ENCODE measurements around the gene BARHL1.

Gene BARHL1

GRCh38 chr9:132582276-132582785 lies at the start of gene BARHL1:
Gene BARHL1, plus strand, starts transcription at chr9:132582606. Its CDS starts 192 bp downstream, at chr9:132582798.
- DNase-seq = no peak

- no peak for DNase-seq
Observed at GRCh38 chr9:132534832-132535231, 47.6 kb upstream of the BARHL1 start.

- DNase-seq = no peak
Observed at GRCh38 chr9:132536124-132536523, 46.3 kb upstream of the BARHL1 start.

GRCh38 chr9:132537352-132537751 lies 45.1 kb upstream of the BARHL1 start:
- no peak for DNase-seq

- no peak for DNase-seq
Observed at GRCh38 chr9:132538071-132538470, 44.3 kb upstream of the BARHL1 start.

- DNase-seq = no peak
Observed at GRCh38 chr9:132539096-132539495, 43.3 kb upstream of the BARHL1 start.

- DNase-seq = no peak
Observed at GRCh38 chr9:132541051-132541450, 41.4 kb upstream of the BARHL1 start.

- DNase-seq = no peak
Observed at GRCh38 chr9:132541870-132542830, 40.3 kb upstream of the BARHL1 start.

GRCh38 chr9:132543251-132543650 lies 39.2 kb upstream of the BARHL1 start:
- DNase-seq = no peak

- DNase-seq = peak; percentile 70
Observed at GRCh38 chr9:132543960-132544359, 38.4 kb upstream of the BARHL1 start.

- no peak for DNase-seq
Observed at GRCh38 chr9:132545578-132545977, 36.8 kb upstream of the BARHL1 start.

- no peak for DNase-seq
Observed at GRCh38 chr9:132546148-132547051, 36.0 kb upstream of the BARHL1 start.

GRCh38 chr9:132547052-132547431 lies 35.4 kb upstream of the BARHL1 start:
- DNase-seq = no peak

- no peak for DNase-seq
Observed at GRCh38 chr9:132547436-132547835, 35.0 kb upstream of the BARHL1 start.

GRCh38 chr9:132547976-132548730 lies 34.3 kb upstream of the BARHL1 start:
- no peak for DNase-seq

GRCh38 chr9:132548751-132549640 lies 33.4 kb upstream of the BARHL1 start:
- no peak for DNase-seq

GRCh38 chr9:132551556-132551955 lies 30.9 kb upstream of the BARHL1 start:
- DNase-seq = no peak

GRCh38 chr9:132552041-132552440 lies 30.4 kb upstream of the BARHL1 start:
- no peak for DNase-seq

GRCh38 chr9:132554755-132555154 lies 27.7 kb upstream of the BARHL1 start:
- no peak for DNase-seq

GRCh38 chr9:132555528-132555927 lies 26.9 kb upstream of the BARHL1 start:
- no peak for DNase-seq

GRCh38 chr9:132556235-132556634 lies 26.2 kb upstream of the BARHL1 start:
- no peak for DNase-seq

GRCh38 chr9:132556714-132557113 lies 25.7 kb upstream of the BARHL1 start:
- DNase-seq = no peak

All from NCI-H510A treated with DMSO at 0.1 percent for 48 hours (cell line).